Stimulated activated CD8-positive, alpha-beta memory T cell treated with anti-CD3 and anti-CD28 coated beads, Interleukin-15, amount 100 ng/mL, for 24 hours (primary cell): Measurements from ENCODE around the gene SHROOM1.
"Not testable (repeated sequence)": the region's sequence is repeated elsewhere in the genome, so short reads cannot be mapped to it uniquely, and the experiment has no call there.

Experiments
- DNase-seq: peaks from one replicate; pipeline ENCODE4 v3.0.0-alpha.2; 2020; ENCODE audit warnings: low read depth

SHROOM1 gene, protein sequence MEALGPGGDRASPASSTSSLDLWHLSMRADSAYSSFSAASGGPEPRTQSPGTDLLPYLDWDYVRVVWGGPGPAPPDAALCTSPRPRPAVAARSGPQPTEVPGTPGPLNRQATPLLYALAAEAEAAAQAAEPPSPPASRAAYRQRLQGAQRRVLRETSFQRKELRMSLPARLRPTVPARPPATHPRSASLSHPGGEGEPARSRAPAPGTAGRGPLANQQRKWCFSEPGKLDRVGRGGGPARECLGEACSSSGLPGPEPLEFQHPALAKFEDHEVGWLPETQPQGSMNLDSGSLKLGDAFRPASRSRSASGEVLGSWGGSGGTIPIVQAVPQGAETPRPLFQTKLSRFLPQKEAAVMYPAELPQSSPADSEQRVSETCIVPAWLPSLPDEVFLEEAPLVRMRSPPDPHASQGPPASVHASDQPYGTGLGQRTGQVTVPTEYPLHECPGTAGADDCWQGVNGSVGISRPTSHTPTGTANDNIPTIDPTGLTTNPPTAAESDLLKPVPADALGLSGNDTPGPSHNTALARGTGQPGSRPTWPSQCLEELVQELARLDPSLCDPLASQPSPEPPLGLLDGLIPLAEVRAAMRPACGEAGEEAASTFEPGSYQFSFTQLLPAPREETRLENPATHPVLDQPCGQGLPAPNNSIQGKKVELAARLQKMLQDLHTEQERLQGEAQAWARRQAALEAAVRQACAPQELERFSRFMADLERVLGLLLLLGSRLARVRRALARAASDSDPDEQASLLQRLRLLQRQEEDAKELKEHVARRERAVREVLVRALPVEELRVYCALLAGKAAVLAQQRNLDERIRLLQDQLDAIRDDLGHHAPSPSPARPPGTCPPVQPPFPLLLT

GRCh38 chr5:132830436-132831094 lies at the start of gene SHROOM1:
Gene SHROOM1 (minus strand): TSS chr5:132830647. CDS start chr5:132826140, 4,507 bp downstream.
- DNase-seq = no peak

DNA sequence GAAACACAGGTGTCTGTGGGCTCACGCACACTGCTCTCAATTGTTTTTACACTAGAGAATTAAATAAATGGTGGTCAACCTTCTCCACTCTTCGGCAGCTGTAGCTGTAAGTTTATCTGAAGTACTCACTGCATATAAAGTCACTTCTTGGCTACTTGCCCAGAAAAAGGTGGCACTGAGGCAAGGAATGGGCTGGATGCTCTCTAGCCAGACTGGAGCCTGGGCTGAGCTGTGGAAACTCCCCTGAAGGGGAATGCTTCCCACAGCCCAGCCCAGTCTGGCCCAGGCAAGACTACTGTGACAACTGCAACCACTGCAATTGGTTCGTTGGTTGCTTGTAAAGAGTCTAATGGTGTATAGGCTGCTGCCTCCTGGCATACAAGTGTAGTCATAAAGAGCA lies 47.5 kb upstream of the SHROOM1 start:
- DNase-seq = no peak

GRCh38 chr5:132877466-132877865 lies 47.0 kb upstream of the SHROOM1 start:
- no peak for DNase-seq

DNA sequence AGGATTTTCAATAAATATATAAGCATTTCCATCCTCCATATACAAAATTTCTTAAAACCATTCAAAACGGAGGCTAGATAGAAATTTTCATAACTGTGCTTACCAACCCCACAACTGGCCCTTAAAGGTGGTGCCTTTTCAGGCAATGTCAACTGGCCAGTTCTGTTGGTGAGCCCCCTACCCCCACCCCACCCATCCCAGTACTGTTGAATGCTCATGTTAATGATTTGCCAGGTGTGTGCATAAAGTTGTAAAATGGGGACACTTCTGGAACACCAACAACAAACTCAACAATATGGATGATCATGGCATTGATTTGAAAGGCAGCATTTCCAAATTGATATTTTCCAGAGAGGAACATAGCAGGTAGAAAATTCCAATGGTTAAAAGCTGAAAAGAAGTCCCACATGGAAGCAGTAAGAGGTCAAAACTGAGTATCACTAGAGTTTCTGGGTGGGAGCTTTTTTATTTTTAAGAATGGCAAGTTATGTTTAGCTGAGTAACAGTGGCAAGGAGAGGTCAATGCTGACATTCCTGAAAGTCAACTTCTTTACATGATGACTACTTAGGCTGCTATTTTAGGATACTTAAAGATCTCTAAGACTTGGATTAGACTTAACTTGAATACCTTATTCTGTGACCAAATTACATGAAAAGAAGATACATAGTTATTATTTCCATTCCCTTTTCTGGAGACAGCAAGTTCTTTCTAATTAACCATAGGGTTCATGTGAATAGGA lies 45.7 kb upstream of the SHROOM1 start:
- no peak for DNase-seq

DNA sequence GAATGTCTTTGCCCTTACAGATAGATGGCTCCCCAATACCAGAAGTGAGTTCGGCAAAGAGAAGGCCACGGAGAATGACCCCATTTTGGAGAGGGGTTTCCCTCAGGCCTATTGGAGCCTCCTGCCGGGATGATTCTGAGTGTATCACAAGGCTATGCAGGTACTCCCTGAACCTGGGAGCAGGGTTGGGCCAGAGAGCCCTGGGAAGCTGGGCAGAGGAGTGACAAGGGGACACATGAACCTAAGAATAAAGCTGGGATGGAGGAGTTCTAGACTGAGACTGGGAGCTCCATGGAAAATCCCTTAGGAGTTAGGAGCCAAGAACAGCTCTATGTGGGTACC lies 43.5 kb upstream of the SHROOM1 start:
- no peak for DNase-seq

- no peak for DNase-seq
These were observed 42.9 kb upstream of the SHROOM1 start, which contains the start of gene LEAP2 for GRCh38 chr5:132873119-132873929. Gene LEAP2 (plus strand): TSS chr5:132873668. CDS start chr5:132873695, 27 bp downstream.

DNA sequence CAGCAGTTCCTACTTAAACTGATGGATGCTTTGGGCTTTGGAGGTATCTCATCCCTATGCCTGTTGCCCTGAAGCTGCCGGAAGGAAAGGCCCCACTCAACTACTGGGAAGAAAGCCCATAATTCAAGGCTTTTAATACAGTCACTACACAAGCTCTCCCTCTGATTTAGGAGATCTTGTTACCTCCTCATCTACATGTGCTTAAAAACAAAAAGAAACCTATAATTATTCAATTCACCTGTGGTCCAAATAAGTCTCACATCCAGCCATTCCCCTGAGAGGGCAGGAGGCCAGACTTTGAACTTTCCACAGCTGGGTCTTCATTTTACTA lies 42.3 kb upstream of the SHROOM1 start:
- DNase-seq = no peak

DNA sequence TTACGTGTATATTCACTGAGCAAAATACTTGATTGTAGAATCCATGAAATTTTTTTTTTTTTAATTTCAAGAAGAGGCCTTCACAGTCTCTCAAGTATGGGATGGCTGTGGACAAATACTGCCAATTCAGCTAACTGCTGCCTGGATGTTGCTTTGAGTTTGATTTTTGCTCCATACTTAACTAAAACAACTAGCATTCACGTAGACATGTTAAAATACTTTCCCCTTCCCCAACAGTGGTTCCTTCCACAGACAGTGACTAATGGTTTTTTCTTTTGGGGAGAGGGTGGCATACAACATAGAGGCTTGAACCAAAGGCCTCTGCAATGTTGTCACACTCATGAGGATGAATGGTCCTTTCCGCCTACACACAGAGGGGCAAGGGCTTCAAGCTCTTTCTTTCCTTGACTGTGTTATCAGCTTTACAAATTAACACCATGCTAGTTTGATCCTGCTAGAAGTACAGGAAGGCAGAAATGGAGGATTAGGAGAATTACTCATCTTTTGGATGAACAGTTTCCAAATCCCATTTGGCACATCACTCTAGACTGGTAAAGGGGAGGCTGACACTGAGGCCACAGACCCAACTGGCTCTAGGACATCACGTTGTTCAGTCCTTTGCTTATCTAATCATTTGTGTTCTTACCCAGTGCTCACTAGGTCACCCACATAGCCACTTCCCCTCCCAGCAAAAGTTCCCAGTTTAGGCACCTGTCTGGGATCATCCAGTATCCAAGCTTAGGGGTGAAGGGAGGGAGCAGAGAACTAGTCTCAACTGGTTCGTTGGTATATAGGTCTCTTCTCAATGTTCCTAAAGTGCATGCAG lies 41.2 kb upstream of the SHROOM1 start:
- DNase-seq = no peak

- DNase-seq = no peak
These were observed 40.4 kb upstream of the SHROOM1 start for GRCh38 chr5:132870801-132871200.

DNA sequence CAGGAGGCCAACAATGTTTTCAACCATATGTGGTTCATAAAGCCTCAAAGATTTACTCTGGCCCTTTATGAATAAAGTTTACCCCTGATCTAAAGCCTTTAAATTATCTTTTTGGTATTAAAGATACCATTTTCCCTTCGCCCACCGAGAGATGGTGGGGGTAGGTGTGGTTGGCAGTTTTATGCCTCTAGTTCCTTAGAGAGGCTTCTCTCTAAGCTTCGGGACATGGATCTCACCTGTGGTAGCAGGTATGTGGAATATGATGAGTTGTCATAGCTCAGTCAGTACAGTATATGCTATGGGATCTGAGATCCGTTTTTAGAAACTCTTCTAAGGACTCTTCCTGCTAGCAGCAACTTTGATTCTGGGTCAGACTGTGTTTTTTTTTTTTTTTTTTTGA lies 38.3 kb upstream of the SHROOM1 start:
- DNase-seq = no peak

DNA sequence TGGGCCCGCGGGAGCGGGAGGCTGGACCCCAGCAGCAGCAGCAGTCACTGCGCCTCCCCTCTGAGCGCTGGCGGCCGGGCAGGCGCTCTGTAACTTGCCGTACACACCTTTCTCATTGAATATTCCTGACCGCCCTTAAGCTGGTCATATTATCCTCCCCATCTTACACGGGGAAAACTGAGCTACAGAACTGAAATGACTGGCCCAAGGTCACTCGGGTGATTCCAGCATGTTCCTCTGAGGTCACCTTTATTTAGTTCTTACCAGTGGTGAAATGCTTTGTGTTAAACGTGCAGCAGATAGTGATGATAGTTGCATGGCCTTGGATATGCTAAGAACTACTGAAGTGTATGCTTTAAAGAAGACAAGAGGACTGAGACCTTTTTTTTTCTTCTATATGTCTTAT lies 36.6 kb upstream of the SHROOM1 start:
- DNase-seq = no peak

DNA sequence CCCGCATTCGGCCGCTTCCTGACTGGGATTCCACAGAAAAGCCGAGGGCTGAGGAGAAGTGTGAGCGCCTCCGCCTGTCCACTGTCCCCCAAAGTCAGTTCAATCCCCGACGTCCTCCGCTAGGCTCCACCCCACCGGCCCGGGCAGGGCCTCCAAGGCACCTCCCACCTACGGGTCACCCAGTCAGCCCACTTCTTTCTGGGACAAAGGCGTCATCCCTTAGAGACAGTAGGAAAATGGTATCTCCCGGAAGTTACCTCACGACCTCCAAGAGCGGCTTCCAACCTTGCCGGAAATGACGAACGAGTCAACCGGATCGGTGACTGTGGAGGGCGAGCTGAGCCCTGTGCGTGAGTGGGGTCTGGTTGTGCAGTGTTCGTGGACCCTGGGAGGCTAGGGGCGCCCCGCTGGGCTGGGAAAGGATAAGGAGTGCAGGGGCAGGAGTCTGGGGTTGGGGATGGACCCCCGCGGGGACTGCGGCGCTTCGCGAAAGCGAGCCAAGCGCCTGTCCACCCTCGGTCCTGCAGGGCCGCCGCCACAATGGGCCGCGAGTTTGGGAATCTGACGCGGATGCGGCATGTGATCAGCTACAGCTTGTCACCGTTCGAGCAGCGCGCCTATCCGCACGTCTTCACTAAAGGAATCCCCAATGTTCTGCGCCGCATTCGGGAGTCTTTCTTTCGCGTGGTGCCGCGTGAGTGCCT lies 36.0 kb upstream of the SHROOM1 start, which contains the start of the genes GDF9 and UQCRQ:
Gene GDF9 (minus strand): TSS at position 128 of the 704 bp plus-strand sequence. CDS start 1,936 bp downstream, outside the sequence.
Gene UQCRQ (plus strand): TSS at position 301 of the 704 bp plus-strand sequence. CDS start 240 bp downstream, at position 541.
- DNase-seq = peak; percentile 56

GRCh38 chr5:132865668-132866341 lies 35.4 kb upstream of the SHROOM1 start:
- no peak for DNase-seq

GRCh38 chr5:132860742-132861141 lies 30.3 kb upstream of the SHROOM1 start:
- no peak for DNase-seq

DNA sequence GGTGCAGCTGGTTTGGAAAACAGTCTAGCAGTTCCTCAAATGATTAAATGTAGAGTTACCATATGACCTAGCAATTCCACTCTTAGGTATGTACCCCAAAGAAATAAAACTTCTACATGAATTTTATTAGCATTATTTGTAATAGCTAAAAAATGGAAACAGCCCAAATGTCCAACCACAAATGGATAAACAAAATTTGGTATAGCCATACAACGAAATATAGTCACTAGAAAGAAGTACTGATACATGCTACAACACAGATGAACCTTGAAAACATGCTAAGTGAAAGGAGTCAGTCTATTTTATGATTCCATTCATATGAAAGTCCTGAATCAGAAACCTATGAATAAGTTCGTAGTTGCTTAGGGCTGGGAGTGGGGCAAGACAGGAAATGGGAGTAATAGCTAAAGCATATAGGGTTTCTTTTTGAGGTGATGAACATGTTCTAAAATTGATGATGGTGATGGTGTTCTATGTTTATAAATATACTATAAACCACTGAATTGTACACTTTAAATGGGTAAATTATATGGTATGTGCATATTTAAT lies 29.5 kb upstream of the SHROOM1 start:
- no peak for DNase-seq

- DNase-seq = no peak
These were observed 25.6 kb upstream of the SHROOM1 start for GRCh38 chr5:132856011-132856410.

- DNase-seq = not testable (repeated sequence)
These were observed 24.5 kb upstream of the SHROOM1 start for GRCh38 chr5:132854992-132855391.

DNA sequence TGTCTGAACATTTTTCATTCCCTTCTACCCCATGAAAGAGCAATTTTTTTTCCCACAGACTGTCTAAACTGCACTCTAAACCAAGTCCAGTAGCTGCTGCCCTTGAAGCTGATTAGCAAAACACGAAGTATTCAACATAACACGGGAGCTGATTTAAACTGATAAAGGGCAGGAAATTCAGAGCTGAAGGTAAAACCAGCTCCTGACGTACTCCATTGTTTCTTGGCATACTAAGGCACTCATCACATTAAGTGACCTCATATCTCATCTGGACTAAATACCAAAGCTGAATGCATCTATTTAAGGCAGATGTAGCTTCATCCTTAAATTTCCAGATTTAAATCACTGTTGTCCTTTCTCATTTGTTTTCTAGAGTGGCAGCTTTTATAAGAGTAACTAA lies 23.9 kb upstream of the SHROOM1 start:
- DNase-seq = no peak
